Esophagus (tissue), 2 donors: Measurements from ENCODE around the gene WDR70. TPM values are rescaled to one million over a fixed set of nuclear protein-coding genes. Genes with fewer than 3 reads are reported as not detected.

Experiments
- H3K27ac ChIP-seq, 2 donors: one replicate each; pipeline ENCODE4 v1.5.1; 2013; ENCODE audit warnings: low read depth in 2 of 2, mild to moderate bottlenecking in 2 of 2, inconsistent platforms in 1 of 2, low read length in 1 of 2, moderate library complexity in 1 of 2
- H3K27me3 ChIP-seq, 2 donors: one replicate each; pipeline ENCODE4 v1.6.1; 2013; ENCODE audit warnings: low read length in 2 of 2, control low read depth in 1 of 2, mild to moderate bottlenecking in 1 of 2; ENCODE audit not compliant: insufficient read depth in 2 of 2, control insufficient read depth in 1 of 2
- H3K36me3 ChIP-seq, 2 donors: one replicate each; pipeline ENCODE4 v1.6.1; 2013; ENCODE audit warnings: low read length in 1 of 2; ENCODE audit not compliant: control insufficient read depth in 2 of 2, insufficient read depth in 2 of 2
- H3K4me1 ChIP-seq, 2 donors: one replicate each; pipeline ENCODE4 v1.6.1; 2013; ENCODE audit warnings: low read length in 1 of 2; ENCODE audit not compliant: control insufficient read depth in 2 of 2, insufficient read depth in 2 of 2
- H3K4me3 ChIP-seq, 2 donors: one replicate each; pipeline ENCODE4 v1.5.1; 2013; ENCODE audit warnings: low read length in 2 of 2, mild to moderate bottlenecking in 2 of 2, low read depth in 1 of 2, moderate library complexity in 1 of 2
- H3K9me3 ChIP-seq, 2 donors: one replicate each; pipeline ENCODE4 v1.6.1; 2013; ENCODE audit warnings: mild to moderate bottlenecking in 2 of 2, low read depth in 1 of 2, low read length in 1 of 2, moderate library complexity in 1 of 2; ENCODE audit not compliant: control insufficient read depth in 2 of 2, insufficient read depth in 1 of 2
- WGBS, 2 donors: extraction: QIAGEN DNeasy Blood & Tissue Kit; methylation state at CpG; one replicate each; pipeline ENCODE4 v1.1.7; 2013; 5-methylcytosine and 5-hydroxymethylcytosine counted together
- polyA plus RNA-seq, 2 donors: library from polyadenylated mRNA; stranded (reverse); fragments of 200-250 nt; gene quantifications; one replicate each; pipeline ENCODE4 v1.2.3, GENCODE V29; 2013
- donor health status: healthy with polysubstance abuse.
- donor health status: Bipolar disorder and iron deficiency.

Gene WDR70
- polyA plus RNA-seq, 2 donors: 13.9 to 14.3 TPM

DNA sequence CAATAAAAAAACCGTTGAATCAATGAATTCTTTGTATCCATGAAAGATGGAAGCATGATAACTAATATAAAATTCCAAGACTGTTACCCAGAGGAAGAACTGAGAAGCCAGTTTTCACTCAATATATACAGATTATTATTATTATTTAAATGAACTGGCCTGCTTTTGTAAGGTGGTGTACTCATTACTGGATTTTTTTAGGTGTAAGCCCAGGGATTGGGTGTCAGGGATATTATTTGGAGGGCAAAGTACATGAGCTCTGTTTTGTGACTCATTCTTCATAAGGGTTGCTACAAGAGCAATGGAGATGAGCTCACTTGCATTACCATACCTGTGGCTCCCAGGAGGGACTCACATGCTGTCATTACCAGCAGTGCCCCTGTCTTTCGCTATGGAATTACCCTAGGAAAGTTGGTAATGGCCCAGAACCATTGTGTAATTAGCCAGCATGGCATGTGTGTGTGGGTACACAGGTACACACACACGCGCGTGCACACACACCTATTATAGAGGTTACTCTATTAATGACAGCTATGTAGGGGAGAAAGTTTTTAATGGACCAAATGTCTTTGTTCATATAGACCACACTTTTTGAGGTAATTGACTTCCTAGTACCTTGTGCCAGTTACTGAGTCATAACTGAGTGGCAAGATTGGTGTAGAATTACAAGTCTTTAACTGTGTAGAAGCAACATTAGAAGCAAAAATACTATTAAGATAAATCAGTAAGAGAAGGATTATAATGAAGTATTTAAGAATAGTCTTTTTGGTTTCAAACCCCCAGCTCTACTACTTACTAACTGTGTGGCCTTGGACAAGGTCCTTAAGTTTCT, 317.3 kb downstream of the WDR70 start:
- Histone ChIP-seq H3K4me1 (no peaks in the 10 kb centered on the region), H3K27me3 (no peaks in the 10 kb centered on the region), H3K36me3 (no peaks in the 10 kb centered on the region), H3K27ac (no peak overlapping the region), H3K4me3 (no peak overlapping the region), H3K9me3 (no peaks in the 10 kb centered on the region)
- 94 to 95% methylated on average over 5 of the region's 5 CpGs for WGBS, 2 donors

DNA sequence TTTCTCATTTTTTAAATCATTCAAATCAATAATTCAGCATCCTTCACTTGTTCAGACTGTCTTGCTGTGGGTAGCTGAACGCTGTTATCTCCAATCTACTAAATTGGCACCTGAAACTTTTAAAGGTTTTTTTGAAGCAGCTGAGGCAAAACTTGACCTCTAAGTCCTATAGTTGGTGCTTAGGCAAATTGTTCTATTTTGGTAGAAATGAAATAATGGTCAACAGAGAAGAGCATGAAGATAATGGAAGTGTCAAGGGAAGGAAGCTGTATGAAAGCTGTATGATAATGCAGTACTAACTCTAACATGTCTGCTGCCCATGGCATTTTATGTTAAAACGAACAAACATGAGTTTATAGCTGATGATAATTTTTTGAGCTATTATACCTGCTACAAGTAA, 322.8 kb downstream of the WDR70 start:
- H3K36me3 ChIP-seq: no peaks in the 10 kb centered on the region
- no peak overlapping the region for H3K27ac ChIP-seq
- no peaks in the 10 kb centered on the region for H3K27me3 ChIP-seq
- H3K4me1 ChIP-seq: no peaks in the 10 kb centered on the region
- 48 to 49% methylated on average over 2 of the region's 2 CpGs for WGBS, 2 donors
- H3K4me3 ChIP-seq: no peak overlapping the region
- no peaks in the 10 kb centered on the region for H3K9me3 ChIP-seq

- Histone ChIP-seq H3K36me3 (no peaks in the 10 kb centered on the region), H3K4me1 (no peaks in the 10 kb centered on the region)
Observed at GRCh38 chr5:37703841-37704241, 324.7 kb downstream of the WDR70 start.

GRCh38 chr5:37704406-37704805, 325.3 kb downstream of the WDR70 start:
- Histone ChIP-seq H3K27ac (no peak overlapping the region), H3K4me1 (no peaks in the 10 kb centered on the region), H3K4me3 (no peak overlapping the region), H3K9me3 (no peaks in the 10 kb centered on the region), H3K27me3 (no peaks in the 10 kb centered on the region), H3K36me3 (no peaks in the 10 kb centered on the region)
- 88 to 92% methylated on average over 5 of the region's 5 CpGs for WGBS, 2 donors

More at GRCh38 chr5:37703841-37704241, 324.7 kb downstream of the WDR70 start:
- no peak overlapping the region for H3K27ac ChIP-seq
- 84 to 85% methylated on average over 4 of the region's 4 CpGs for WGBS, 2 donors
- no peaks in the 10 kb centered on the region for H3K9me3 ChIP-seq
- no peak overlapping the region for H3K4me3 ChIP-seq
- H3K27me3 ChIP-seq: no peaks in the 10 kb centered on the region

DNA sequence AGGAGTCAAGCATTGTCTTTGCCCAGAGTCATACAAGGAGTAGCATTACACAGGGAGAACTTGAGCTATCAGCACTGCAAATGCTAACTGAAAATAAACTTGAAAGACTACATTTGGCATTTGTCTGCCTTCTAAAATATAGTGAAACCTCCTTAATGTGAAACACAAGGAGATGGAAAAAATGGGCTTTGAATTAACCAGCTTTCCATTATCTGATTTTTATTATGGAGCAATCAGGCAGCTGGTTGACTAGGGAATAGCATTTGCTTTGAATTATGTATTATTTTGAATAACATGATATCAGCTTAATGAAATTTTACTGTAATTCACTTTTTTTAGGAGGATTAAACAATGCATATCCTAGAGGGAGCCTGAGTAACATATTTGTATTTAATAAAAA, 329.9 kb downstream of the WDR70 start:
- Histone ChIP-seq H3K36me3 (no peaks in the 10 kb centered on the region), H3K4me1 (no peaks in the 10 kb centered on the region), H3K27me3 (no peaks in the 10 kb centered on the region), H3K4me3 (no peak overlapping the region), H3K27ac (no peak overlapping the region), H3K9me3 (no peaks in the 10 kb centered on the region)

GRCh38 chr5:37710965-37711364, 331.8 kb downstream of the WDR70 start:
- 85 to 88% methylated on average over 2 of the region's 2 CpGs for WGBS, 2 donors
- Histone ChIP-seq H3K4me1 (no peaks in the 10 kb centered on the region), H3K27ac (no peak overlapping the region), H3K9me3 (no peaks in the 10 kb centered on the region), H3K36me3 (no peaks in the 10 kb centered on the region), H3K4me3 (no peak overlapping the region), H3K27me3 (no peaks in the 10 kb centered on the region)

GRCh38 chr5:37712750-37713149, 333.6 kb downstream of the WDR70 start:
- Histone ChIP-seq H3K9me3 (no peaks in the 10 kb centered on the region), H3K36me3 (no peaks in the 10 kb centered on the region), H3K27me3 (no peaks in the 10 kb centered on the region), H3K4me1 (no peaks in the 10 kb centered on the region), H3K4me3 (no peak overlapping the region), H3K27ac (no peak overlapping the region)
- 80 to 82% methylated on average over 7 of the region's 7 CpGs for WGBS, 2 donors

DNA sequence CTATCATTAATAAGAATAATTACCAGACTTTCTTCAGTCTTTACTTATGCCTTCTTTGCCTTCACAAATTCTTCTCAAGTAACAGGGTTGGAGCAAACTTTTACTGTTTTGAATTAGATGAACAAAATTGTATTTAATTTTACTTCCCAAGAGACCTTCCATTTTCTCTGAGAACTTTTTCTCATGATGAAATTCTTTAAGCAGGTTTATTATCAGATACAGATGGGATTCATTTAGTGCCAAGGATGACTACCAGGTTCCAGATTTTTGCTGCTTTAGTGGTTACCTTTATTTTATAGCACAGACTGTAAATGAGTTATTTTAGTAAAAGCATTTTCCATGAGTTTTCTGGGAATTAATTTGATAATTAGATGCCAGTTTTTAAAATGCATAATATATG, 335.6 kb downstream of the WDR70 start:
- Histone ChIP-seq H3K4me3 (no peak overlapping the region), H3K27ac (no peak overlapping the region), H3K36me3 (no peaks in the 10 kb centered on the region), H3K4me1 (no peaks in the 10 kb centered on the region), H3K9me3 (no peaks in the 10 kb centered on the region), H3K27me3 (no peaks in the 10 kb centered on the region)

DNA sequence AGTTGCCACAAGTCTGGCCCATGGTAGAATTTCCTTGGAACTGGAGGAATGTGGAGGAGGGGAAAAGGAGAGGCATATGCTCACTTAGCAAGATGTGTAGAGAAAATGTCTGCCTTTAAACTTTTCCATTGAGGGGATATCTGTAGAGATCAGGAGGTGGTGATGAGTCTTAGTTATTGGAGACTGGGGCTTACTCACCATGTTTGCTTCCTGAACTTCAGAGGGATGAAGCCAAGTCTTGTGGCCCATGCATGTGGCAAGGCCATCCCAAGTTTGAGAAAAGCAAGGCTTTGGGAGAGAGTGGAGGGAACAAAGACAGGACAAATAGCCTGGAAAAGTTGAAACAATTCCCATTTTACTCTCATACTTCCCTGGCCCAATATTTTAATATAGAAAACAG, 336.2 kb downstream of the WDR70 start:
- Histone ChIP-seq H3K36me3 (no peaks in the 10 kb centered on the region), H3K27ac (no peak overlapping the region), H3K4me3 (no peak overlapping the region), H3K27me3 (no peaks in the 10 kb centered on the region), H3K4me1 (no peaks in the 10 kb centered on the region), H3K9me3 (no peaks in the 10 kb centered on the region)

DNA sequence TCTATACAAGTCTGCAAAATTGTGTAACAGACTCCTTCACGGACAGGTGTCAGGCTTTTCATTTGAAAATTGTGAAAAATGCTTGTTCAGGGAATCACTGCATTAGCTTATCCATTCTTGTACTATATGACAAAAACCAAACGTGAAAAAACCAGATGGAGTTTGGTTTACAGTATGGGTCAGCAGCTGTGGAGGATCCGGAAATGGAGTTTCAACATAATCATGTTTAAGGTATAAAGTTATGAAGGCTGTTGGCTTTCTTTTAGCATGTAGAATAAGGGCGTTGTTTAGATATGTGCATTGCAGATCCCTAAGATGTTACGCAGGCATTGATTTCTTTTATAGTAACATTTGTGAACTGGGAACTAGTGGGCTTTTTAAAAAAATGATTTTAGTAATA, 336.9 kb downstream of the WDR70 start:
- 93 to 94% methylated on average over 5 of the region's 5 CpGs for WGBS, 2 donors
- Histone ChIP-seq H3K36me3 (no peaks in the 10 kb centered on the region), H3K4me3 (no peak overlapping the region), H3K4me1 (no peaks in the 10 kb centered on the region), H3K9me3 (no peaks in the 10 kb centered on the region), H3K27ac (no peak overlapping the region), H3K27me3 (no peaks in the 10 kb centered on the region)
